ENCODE measurements around the gene FAM107B. TPM values are rescaled to one million over a fixed set of nuclear protein-coding genes. Genes with fewer than 3 reads are reported as not detected.

Gene FAM107B
- total and polyA plus RNA-seq, 2 donors (not counting 3 experiments of a cell fraction or from before 2014, with no cell fraction given) = 39.2 to 176 TPM

- dilution Hi-C loops (cut with MboI; ENCODE audit: extremely low pct_ligation_motif_present, low sequenced_read_pairs) = no loop called here
- H3K4me3 ChIP-seq (replicated peaks in 1 of 3; ENCODE audit: insufficient read depth in 1 of 3, low read depth in 1 of 3, low read length in 3 of 3) = no peak overlapping the region
- H3K27me3 ChIP-seq (ENCODE audit: control insufficient read depth in 2 of 2, insufficient read depth in 2 of 2, low read length in 2 of 2) = no peaks in the 10 kb centered on the region
- peaks cover 93% of the 10 kb centered on the region for H3K79me2 ChIP-seq (ENCODE audit: control insufficient read depth, insufficient read depth, low read length)
- ChIA-PET CTCF (no interaction called here), POLR2A (no interaction called here)
- H4K20me1 ChIP-seq (replicated peaks; ENCODE audit: control insufficient read depth, extremely low read depth, insufficient read depth, low read length) = peaks cover 16% of the 10 kb centered on the region
- BruUV-seq (replicated peaks) = no TSS peak
- TF ChIP-seq, protein P1, sequence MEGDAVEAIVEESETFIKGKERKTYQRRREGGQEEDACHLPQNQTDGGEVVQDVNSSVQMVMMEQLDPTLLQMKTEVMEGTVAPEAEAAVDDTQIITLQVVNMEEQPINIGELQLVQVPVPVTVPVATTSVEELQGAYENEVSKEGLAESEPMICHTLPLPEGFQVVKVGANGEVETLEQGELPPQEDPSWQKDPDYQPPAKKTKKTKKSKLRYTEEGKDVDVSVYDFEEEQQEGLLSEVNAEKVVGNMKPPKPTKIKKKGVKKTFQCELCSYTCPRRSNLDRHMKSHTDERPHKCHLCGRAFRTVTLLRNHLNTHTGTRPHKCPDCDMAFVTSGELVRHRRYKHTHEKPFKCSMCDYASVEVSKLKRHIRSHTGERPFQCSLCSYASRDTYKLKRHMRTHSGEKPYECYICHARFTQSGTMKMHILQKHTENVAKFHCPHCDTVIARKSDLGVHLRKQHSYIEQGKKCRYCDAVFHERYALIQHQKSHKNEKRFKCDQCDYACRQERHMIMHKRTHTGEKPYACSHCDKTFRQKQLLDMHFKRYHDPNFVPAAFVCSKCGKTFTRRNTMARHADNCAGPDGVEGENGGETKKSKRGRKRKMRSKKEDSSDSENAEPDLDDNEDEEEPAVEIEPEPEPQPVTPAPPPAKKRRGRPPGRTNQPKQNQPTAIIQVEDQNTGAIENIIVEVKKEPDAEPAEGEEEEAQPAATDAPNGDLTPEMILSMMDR (IDR thresholded peaks at IDR 0.05; ENCODE audit: extremely low read depth in 1 of 2, insufficient read depth in 1 of 2, low read depth in 1 of 2, low read length in 2 of 2) = no peak
- TF ChIP-seq, protein P2, sequence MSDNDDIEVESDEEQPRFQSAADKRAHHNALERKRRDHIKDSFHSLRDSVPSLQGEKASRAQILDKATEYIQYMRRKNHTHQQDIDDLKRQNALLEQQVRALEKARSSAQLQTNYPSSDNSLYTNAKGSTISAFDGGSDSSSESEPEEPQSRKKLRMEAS (IDR thresholded peaks at IDR 0.05; ENCODE audit: insufficient read depth, insufficient read length) = no peak
- TF ChIP-seq MYC (IDR thresholded peaks at IDR 0.05; ENCODE audit: low read depth, low read length) (no peak), POLR2AphosphoS5 (IDR thresholded peaks at IDR 0.05; ENCODE audit: insufficient read depth, low read depth, low read length) (no peak), GATA2 (IDR thresholded peaks at IDR 0.05; ENCODE audit: insufficient read depth, insufficient read length, low read depth, low read length) (no peak), POLR2A (IDR thresholded peaks at IDR 0.05; ENCODE audit: low read depth, low read length) (no peak), JUN (IDR thresholded peaks at IDR 0.05; ENCODE audit: borderline replicate concordance, insufficient read depth, insufficient read length, low read depth) (no peak), EZH2 (IDR thresholded peaks at IDR 0.05; ENCODE audit: borderline replicate concordance, low read depth, low read length, severe bottlenecking) (no peak)
- H3K9me1 ChIP-seq (replicated peaks; ENCODE audit: control insufficient read depth, extremely low read depth, insufficient read depth, low read length) = no peaks in the 10 kb centered on the region
- intact Hi-C loops (cut with micrococcal nuclease) = no loop called here
- H3K4me1 ChIP-seq (ENCODE audit: control insufficient read depth, extremely low read depth, insufficient read depth, low read length) = peaks cover 19% of the 10 kb centered on the region
- no peak overlapping the region for H3K27ac ChIP-seq (ENCODE audit: insufficient read depth, low read depth, low read length)
- H3K9ac ChIP-seq (replicated peaks; ENCODE audit: extremely low read depth, insufficient read depth, low read length) = no peak overlapping the region
- DNase-seq (ENCODE audit: low read depth, low spot score) (no peak), FAIRE-seq (no peak)
- H3K9me3 ChIP-seq (replicated peaks; ENCODE audit: control insufficient read depth, insufficient read depth, low read length) = no peaks in the 10 kb centered on the region
- no peak overlapping the region for H2AFZ ChIP-seq (ENCODE audit: low read depth, low read length)
- peaks cover 18 to 24% of the 10 kb centered on the region in 2 experiments for H3K36me3 ChIP-seq (ENCODE audit: control insufficient read depth in 2 of 2, extremely low read depth in 1 of 2, insufficient read depth in 2 of 2, low read length in 2 of 2)
- H3K4me2 ChIP-seq (ENCODE audit: insufficient read depth, low read length) = no peak overlapping the region
These were observed 233.3 kb downstream of the FAM107B start for GRCh38 chr10:14541379-14541778.

Data from endothelial cell of umbilical vein (primary cell).